HUES6 (cell line): ENCODE measurements around the gene SHANK3.

ENCODE experiments used
- H3K27ac ChIP-seq: 2 replicates; pipeline ENCODE4 v1.7.0; 2013; ENCODE audit warnings: low read depth, mild to moderate bottlenecking, low read length, inconsistent platforms
- H3K27me3 ChIP-seq: 2 replicates; pipeline ENCODE4 v1.6.1; 2013; ENCODE audit warnings: low read length; ENCODE audit not compliant: control insufficient read depth, insufficient read depth
- H3K36me3 ChIP-seq: 2 replicates; pipeline ENCODE4 v1.6.1; 2013; ENCODE audit warnings: low read length; ENCODE audit not compliant: control insufficient read depth, insufficient read depth
- H3K4me1 ChIP-seq: 2 replicates; pipeline ENCODE4 v1.6.1; 2013; ENCODE audit warnings: low read length; ENCODE audit not compliant: control insufficient read depth, insufficient read depth
- H3K4me3 ChIP-seq: 2 replicates; pipeline ENCODE4 v1.5.1; 2013; ENCODE audit warnings: low read depth, low read length
- H3K9ac ChIP-seq: one replicate; pipeline ENCODE4 v1.6.1; 2013; ENCODE audit warnings: mild to moderate bottlenecking, low read length
- H3K9me3 ChIP-seq: 2 replicates; pipeline ENCODE4 v1.6.1; 2013; ENCODE audit warnings: low read depth, low read length; ENCODE audit not compliant: control insufficient read depth, insufficient read depth

Gene SHANK3

DNA sequence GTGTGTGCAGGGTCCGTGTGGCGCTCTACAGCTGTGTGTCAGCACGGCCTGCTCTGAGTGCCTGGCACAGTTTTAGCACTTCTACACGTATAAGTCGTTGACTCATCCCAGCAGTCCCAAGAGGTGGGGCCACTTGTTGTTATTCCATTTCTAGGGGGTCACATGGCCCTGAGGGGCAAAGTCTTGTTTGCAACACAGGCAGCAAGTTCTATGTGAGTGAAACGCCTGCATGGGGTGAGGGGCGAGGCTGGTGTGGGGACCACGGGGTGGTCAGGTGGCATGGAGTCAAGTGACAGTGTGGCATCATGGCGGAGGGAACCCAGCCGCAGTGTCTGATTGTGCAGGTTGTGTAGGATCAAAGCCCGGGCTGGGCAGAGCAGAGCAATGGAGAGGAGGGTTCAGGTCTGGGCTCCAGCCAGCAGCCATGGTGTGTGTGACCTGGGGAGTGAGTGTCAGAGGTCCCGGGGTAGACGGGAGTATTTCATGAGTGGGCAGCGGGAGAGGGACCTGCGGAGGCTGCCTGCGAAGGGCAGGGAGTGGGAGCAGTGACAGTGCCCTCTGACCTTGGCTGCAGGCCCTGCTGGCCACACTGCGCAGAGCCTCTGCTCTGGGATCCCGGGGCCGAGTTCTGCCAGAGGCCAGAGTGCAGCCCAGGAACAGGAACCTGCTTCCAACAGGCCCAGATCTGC, 27.9 kb downstream of the SHANK3 start:
- H3K4me3 ChIP-seq = no peak overlapping the region
- no peak overlapping the region for H3K27ac ChIP-seq
- no peak overlapping the region for H3K9ac ChIP-seq
- peaks cover 9% of the 10 kb centered on the region; the same call in 1 of the 2 replicates for H3K4me1 ChIP-seq
- H3K27me3 ChIP-seq = peaks cover 39% of the 10 kb centered on the region
- H3K9me3 ChIP-seq = no peaks in the 10 kb centered on the region
- no peaks in the 10 kb centered on the region for H3K36me3 ChIP-seq

DNA sequence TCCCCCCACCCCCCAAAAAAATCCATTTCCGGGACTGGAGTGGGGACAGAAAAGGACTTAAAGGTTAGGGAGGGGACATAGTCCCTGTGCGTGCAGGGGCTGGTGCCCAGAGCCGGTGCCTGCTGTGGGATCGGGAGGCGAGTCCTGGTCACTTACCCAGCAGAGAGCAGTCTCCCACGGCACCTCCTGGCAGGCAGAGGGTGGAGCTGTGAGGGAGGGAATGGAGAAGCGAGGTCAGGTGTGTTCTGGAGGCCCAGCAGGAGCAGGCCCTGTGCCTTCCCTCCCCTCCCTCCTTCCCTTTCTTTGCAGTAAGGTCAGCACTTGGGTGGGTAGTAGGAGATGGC, 28.4 kb downstream of the SHANK3 start:
- no peak overlapping the region for H3K9ac ChIP-seq
- H3K9me3 ChIP-seq = no peaks in the 10 kb centered on the region
- peaks cover 35% of the 10 kb centered on the region for H3K27me3 ChIP-seq
- no peak overlapping the region for H3K4me3 ChIP-seq
- peaks cover 9% of the 10 kb centered on the region; the same call in 1 of the 2 replicates for H3K4me1 ChIP-seq
- H3K36me3 ChIP-seq = no peaks in the 10 kb centered on the region
- no peak overlapping the region for H3K27ac ChIP-seq

DNA sequence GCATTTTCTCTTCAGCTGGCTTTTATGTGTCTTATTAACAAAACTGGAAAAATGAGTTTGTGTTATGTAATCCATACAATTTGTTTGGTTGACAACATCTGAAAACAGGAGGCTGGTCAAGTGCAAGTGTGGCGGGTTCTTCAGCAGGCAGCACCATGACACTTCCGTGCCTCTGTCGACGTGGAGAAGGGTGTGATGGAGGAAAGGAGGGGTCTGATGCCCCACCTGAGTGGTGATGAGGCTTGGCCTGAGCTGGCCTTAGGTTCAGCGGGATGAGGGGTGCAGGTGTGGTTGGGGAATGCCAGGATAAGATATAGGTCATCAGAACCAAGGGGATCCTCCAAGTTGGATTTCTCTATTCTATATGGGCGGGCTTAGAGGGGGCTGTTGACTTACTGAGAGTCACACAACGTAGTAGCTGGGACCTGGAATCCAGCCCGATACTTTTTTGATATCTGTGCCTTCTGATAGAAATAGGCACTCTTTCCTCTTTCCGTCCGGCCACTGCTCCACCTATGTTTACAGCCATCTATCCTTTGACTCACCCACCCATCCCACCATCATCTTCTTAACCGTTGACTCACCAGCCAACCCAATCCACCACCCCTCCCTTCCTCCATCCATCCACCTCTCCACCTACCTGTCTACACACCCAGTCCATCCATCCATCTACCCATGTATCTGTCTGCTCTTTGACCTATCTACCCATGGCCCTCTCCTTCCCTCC, 29.0 kb downstream of the SHANK3 start:
- H3K4me1 ChIP-seq = peaks cover 9% of the 10 kb centered on the region; the same call in 1 of the 2 replicates
- H3K9me3 ChIP-seq = no peaks in the 10 kb centered on the region
- H3K27ac ChIP-seq = no peak overlapping the region
- no peaks in the 10 kb centered on the region for H3K36me3 ChIP-seq
- H3K27me3 ChIP-seq = peaks cover 31% of the 10 kb centered on the region
- no peak overlapping the region for H3K9ac ChIP-seq
- H3K4me3 ChIP-seq = no peak overlapping the region

DNA sequence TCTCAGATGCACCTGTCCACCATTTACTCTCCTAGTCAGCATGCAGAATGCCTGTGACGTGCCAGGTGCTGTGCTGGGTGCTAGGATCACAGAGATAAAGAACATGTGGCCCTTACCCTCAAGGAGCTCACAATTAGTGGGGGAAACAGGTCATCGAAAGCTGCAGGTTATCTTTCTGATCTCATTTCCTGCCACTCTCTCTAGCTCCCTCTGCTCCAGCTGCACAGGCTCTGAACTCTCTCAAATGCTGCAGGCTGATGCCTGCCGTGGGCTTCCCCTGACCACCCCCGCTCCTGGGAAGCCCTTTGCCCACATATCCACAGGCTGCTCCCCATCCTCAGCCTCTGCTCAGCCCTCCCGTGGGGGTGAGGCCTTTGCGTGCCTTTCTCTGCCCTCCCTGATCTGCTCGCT, 29.6 kb downstream of the SHANK3 start:
- H3K4me3 ChIP-seq = no peak overlapping the region
- no peak overlapping the region for H3K9ac ChIP-seq
- peaks cover 9% of the 10 kb centered on the region; the same call in 1 of the 2 replicates for H3K4me1 ChIP-seq
- no peaks in the 10 kb centered on the region for H3K36me3 ChIP-seq
- peaks cover 26% of the 10 kb centered on the region for H3K27me3 ChIP-seq
- no peak overlapping the region for H3K27ac ChIP-seq
- H3K9me3 ChIP-seq = no peaks in the 10 kb centered on the region

DNA sequence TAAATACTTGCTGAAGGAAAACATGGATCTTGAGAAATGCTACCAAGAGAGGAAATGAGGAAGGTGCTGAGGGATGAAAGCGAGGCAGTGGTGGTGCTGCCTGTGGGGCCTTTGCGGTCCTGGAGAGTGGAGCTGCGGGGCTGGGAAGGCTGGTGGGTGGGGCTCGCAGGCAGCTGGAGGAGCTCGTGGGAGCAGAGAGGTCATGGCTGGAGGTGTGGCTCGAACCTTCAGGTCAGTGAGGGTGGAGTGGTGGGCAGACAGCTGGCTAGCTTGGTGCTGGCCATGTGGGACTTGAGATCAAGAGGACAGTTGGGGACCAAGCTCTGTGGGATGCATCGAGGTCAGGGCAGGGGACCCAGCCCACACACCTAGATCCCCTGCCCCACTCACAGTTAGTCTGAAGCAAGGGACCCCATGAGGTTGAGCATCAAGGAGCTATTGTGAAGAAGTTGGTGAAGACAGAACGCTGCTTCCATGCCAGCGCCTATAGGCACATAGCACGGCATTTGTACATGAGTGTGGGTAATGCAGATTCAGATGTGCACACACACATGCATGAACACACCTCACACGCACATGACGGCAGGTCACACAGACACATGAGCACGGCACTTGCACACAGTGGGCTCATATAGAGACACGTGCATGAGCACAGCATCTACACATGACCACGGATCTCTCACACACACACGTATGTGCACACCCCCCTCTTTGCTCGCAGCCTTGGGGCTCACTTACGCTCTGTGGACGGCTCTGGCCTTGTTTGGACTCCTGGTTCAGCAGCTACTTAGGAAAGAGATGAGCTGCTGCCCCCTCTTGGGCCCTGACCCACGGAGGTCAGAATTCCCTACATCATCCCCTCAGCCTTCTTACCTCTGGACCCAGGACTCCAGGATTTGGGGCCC, 30.4 kb downstream of the SHANK3 start:
- H3K36me3 ChIP-seq = no peaks in the 10 kb centered on the region
- H3K4me1 ChIP-seq = peaks cover 9% of the 10 kb centered on the region; the same call in 1 of the 2 replicates
- H3K4me3 ChIP-seq = no peak overlapping the region
- peaks cover 21% of the 10 kb centered on the region for H3K27me3 ChIP-seq
- no peak overlapping the region for H3K9ac ChIP-seq
- H3K27ac ChIP-seq = no peak overlapping the region
- no peaks in the 10 kb centered on the region for H3K9me3 ChIP-seq

DNA sequence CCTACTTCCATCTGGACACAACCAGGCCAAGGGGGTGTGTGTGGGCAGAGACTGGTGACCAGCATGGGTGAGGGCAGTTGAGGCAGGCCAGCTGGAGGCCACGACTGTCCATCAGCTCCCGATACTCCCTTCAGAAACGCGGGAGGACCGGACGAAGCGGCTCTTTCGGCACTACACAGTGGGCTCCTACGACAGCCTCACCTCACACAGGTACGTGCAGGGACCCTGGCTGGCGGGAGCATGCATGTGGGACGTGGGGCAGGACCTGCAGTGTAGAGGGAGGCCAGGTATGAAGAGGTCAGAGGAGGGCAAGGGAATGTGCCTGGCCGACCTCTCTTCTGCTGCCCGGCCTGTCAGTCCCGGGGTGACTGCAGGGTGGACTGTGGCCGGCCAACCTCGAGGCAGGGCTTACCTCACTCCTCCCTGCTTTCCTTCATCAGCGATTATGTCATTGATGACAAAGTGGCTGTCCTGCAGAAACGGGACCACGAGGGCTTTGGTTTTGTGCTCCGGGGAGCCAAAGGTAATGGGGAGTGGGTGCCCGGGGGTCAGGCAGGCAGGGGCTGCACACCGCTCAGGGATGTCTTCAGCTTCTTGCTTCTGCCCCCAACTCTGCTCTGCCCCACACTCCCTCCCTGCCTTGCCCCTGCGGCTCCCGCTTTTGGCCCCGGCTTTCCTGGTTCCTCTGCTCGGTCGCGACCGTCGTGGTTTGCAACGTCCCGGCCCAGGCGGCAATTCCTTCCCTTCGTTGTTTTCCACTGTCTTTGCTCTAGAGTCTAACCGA, 31.3 kb downstream of the SHANK3 start:
- H3K27me3 ChIP-seq = peaks cover 12% of the 10 kb centered on the region
- H3K9ac ChIP-seq = no peak overlapping the region
- H3K36me3 ChIP-seq = no peaks in the 10 kb centered on the region
- H3K9me3 ChIP-seq = no peaks in the 10 kb centered on the region
- H3K27ac ChIP-seq = no peak overlapping the region
- H3K4me1 ChIP-seq = peaks cover 9% of the 10 kb centered on the region; the same call in 1 of the 2 replicates
- no peak overlapping the region for H3K4me3 ChIP-seq

DNA sequence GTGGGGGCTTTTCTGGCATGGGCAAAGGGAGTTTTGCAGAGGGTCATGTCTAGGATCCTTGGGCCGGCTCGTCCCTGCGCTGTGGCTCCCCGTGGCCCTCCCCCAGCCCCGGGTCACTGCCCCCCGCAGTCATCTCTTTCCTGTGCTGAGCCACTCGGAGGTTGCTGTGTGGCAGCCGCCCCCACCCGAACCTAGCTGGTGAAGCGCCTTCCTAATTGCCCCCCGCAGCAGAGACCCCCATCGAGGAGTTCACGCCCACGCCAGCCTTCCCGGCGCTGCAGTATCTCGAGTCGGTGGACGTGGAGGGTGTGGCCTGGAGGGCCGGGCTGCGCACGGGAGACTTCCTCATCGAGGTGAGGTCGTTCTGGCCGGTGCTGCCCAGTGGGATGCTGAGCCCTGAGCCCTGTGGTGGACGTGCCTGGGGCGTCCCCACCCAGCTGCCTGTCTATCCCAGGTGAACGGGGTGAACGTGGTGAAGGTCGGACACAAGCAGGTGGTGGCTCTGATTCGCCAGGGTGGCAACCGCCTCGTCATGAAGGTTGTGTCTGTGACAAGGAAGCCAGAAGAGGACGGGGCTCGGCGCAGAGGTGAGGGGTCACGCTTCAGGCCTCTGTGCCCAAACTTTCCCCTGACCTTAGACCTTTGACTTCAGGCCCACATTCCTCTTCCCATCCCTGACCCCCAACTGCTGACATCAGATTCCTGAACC, 32.0 kb downstream of the SHANK3 start:
- Histone ChIP-seq H3K9me3 (no peaks in the 10 kb centered on the region), H3K36me3 (no peaks in the 10 kb centered on the region), H3K27me3 (peaks cover 5% of the 10 kb centered on the region; the same call in 1 of the 2 replicates), H3K27ac (no peak overlapping the region), H3K9ac (no peak overlapping the region), H3K4me1 (peaks cover 6% of the 10 kb centered on the region; the same call in 1 of the 2 replicates), H3K4me3 (no peak overlapping the region)

DNA sequence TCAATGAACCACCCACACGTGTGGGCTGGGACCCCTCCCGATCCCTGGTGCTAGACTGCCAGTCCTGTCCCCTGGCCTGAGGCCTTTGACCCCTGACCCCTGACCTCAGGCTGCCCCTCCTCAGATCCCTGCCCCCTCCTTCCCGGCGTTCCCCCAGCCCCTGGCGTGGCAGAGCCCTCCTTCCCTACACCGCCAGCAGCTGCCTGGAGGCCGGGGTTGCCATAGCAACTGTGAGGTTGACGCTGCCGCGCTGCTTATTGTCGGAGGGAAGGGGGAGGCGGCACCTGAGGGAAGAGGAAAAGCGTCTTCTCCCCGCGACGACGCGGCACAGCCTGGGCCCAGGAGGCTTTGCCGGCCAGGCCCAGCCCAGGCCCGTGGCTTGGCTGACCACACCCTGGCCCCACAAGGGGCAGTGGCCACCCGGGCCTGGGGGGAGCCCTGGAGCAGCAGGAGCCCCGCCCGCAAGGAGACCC, 32.6 kb downstream of the SHANK3 start:
- Histone ChIP-seq H3K9ac (no peak overlapping the region), H3K36me3 (no peaks in the 10 kb centered on the region), H3K27ac (no peak overlapping the region), H3K4me3 (peak overlapping the region; percentile 33; the same call in 1 of the 2 replicates), H3K4me1 (peaks cover 5% of the 10 kb centered on the region; the same call in 1 of the 2 replicates), H3K9me3 (no peaks in the 10 kb centered on the region), H3K27me3 (peaks cover 3% of the 10 kb centered on the region; the same call in 1 of the 2 replicates)

DNA sequence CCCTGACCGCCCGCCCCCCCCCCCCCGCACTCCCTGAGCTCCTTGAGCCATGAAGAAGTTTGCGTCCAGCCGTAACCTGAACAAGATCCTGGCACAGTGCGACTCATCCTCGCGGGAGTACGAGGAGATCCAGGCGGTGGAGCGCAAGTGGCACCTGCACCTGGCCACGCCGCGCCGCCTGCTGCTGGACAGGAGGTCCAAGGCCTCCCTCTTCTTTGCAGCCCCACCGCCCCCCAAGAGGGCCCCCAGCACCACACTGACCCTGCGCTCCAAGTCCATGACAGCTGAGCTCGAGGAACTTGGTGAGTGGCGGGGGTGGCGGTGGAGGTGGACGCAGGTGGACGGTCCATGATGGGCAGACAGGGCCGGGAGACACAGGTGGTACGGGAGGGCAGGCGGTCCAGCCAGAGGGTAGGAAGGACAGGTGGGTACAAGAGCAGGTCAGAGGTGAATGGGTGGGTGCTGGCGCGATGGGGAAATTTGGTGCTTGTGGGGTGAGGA, 33.3 kb downstream of the SHANK3 start:
- H3K9me3 ChIP-seq = no peaks in the 10 kb centered on the region
- peaks cover 3% of the 10 kb centered on the region; the same call in 1 of the 2 replicates for H3K27me3 ChIP-seq
- no peaks in the 10 kb centered on the region for H3K36me3 ChIP-seq
- no peak overlapping the region for H3K4me3 ChIP-seq
- peaks cover 5% of the 10 kb centered on the region; the same call in 1 of the 2 replicates for H3K4me1 ChIP-seq
- H3K9ac ChIP-seq = no peak overlapping the region
- no peak overlapping the region for H3K27ac ChIP-seq
